K562 (cell line): Measurements from ENCODE around the gene SAV1. TPM values are rescaled to one million over a fixed set of nuclear protein-coding genes. Genes with fewer than 3 reads are reported as not detected.

ENCODE experiments used
- ATAC-seq: fragments of 200-7000 bp; cut with Tn5 transposase; 3 replicates; pipeline ENCODE4 v1.9.1; 2020; ENCODE audit warnings: moderate library complexity
- BruUV-seq: library from RNA; stranded (reverse); fragments of 400-500 nt; replicated peaks from 2 replicates; lab custom pipeline; 2021; lab: Mats Ljungman, UMichigan
- CTCF ChIA-PET: fragments of 300-600 bp; formaldehyde crosslinking; extraction: SDS; loops from one replicate; lab custom pipeline; 2021; ENCODE audit warnings: low intra/inter-chr PET ratio; lab: Yijun Ruan, JAX
- POLR2A ChIA-PET: fragments of 300-600, 350-650 bp; sonication (Branson Sonifier 250); formaldehyde crosslinking; extraction: SDS; loops from one replicate; lab custom pipeline; 2021; ENCODE audit warnings: antibody characterized with exemption, inconsistent platforms; lab: Yijun Ruan, JAX
- DNase-seq, 4 experiments: peaks; one replicate each; pipeline versions ENCODE4 v3.0.0 to v3.0.0-alpha.2; 2011 to 2018; ENCODE audit warnings: low spot score in 3 of 4, mixed read lengths in 3 of 4; ENCODE audit errors: extremely low read depth in 1 of 4
- FAIRE-seq: peaks from 2 replicates; lab custom pipeline; 2011; peaks lifted over from hg19 to GRCh38; lab: Jason Lieb, UNC
- H2AFZ ChIP-seq: 2 replicates; pipeline ENCODE4 v1.6.0; 2011; ENCODE audit warnings: low read depth, low read length, control low read depth, inconsistent platforms
- H3K27ac ChIP-seq: fragments of 200-600 bp; 3 replicates; pipeline ENCODE4 v1.8.0; 2011; ENCODE audit warnings: low read depth, mild to moderate bottlenecking, control low read depth, inconsistent platforms, low read length, moderate library complexity, mixed read lengths; ENCODE audit errors: extremely low read depth
- H3K27me3 ChIP-seq, 2 experiments: fragments of 300-600 bp in 1 of 2; 2 replicates in 1 of 2; 3 replicates in 1 of 2; pipeline versions ENCODE4 v1.6.0 to v1.8.0; 2011; ENCODE audit warnings: inconsistent platforms in 2 of 2, low read length in 2 of 2, mild to moderate bottlenecking in 1 of 2, mixed read lengths in 1 of 2, moderate library complexity in 1 of 2; ENCODE audit not compliant: control insufficient read depth in 2 of 2, insufficient read depth in 2 of 2
- H3K36me3 ChIP-seq: fragments of 300-600 bp; 3 replicates; pipeline ENCODE4 v1.8.0; 2011; ENCODE audit warnings: mild to moderate bottlenecking, low read length, inconsistent platforms; ENCODE audit not compliant: control insufficient read depth, insufficient read depth
- H3K4me1 ChIP-seq, 2 experiments: fragments of 200-600 bp in 1 of 2; replicated peaks in 1 of 2; 2 replicates in 1 of 2; 3 replicates in 1 of 2; pipeline versions ENCODE4 v1.5.1 to v1.8.0; 2011; ENCODE audit warnings: inconsistent platforms in 2 of 2, low read length in 2 of 2, mild to moderate bottlenecking in 1 of 2, mixed read lengths in 1 of 2, moderate library complexity in 1 of 2; ENCODE audit not compliant: control insufficient read depth in 2 of 2, insufficient read depth in 2 of 2
- H3K4me2 ChIP-seq: 2 replicates; pipeline ENCODE4 v1.6.1; 2011; ENCODE audit warnings: low read length, control low read depth, inconsistent platforms, mixed read lengths; ENCODE audit not compliant: insufficient read depth
- H3K4me3 ChIP-seq: fragments of 200-600 bp; sonication (generic), shearing (Covaris generic); 2 replicates; pipeline ENCODE4 v1.5.1; 2016; ENCODE audit warnings: control low read depth, inconsistent platforms
- H3K79me2 ChIP-seq: fragments of 200-600 bp; 3 replicates; pipeline ENCODE4 v1.8.0; 2011; ENCODE audit warnings: low read length, inconsistent platforms; ENCODE audit not compliant: control insufficient read depth, insufficient read depth
- H3K9ac ChIP-seq, 2 experiments: 2 replicates each; pipeline versions ENCODE4 v1.6.0 to v1.6.1; 2011; ENCODE audit warnings: low read depth in 2 of 2, low read length in 2 of 2, control low read depth in 1 of 2, inconsistent platforms in 1 of 2, mild to moderate bottlenecking in 1 of 2, mixed read lengths in 1 of 2; ENCODE audit not compliant: insufficient read depth in 1 of 2
- H3K9me1 ChIP-seq: one replicate; pipeline ENCODE4 v1.6.0; 2011; ENCODE audit warnings: inconsistent platforms, mild to moderate bottlenecking, low read length, moderate library complexity; ENCODE audit not compliant: control insufficient read depth, insufficient read depth
- H3K9me3 ChIP-seq: replicated peaks from 2 replicates; pipeline ENCODE4 v1.5.1; 2011; ENCODE audit warnings: low read depth, low read length, inconsistent platforms; ENCODE audit not compliant: control insufficient read depth, insufficient read depth
- H4K20me1 ChIP-seq: replicated peaks from 2 replicates; pipeline ENCODE4 v1.6.1; 2011; ENCODE audit warnings: low read length, inconsistent platforms, mixed read lengths; ENCODE audit not compliant: control insufficient read depth, insufficient read depth
- CTBP1 ChIP-seq: fragments of 450-650 bp; IDR thresholded peaks from 2 replicates; pipeline ENCODE4 v1.6.1; 2016; ENCODE audit warnings: borderline replicate concordance
- DEAF1 ChIP-seq: fragments of 450-650 bp; formaldehyde crosslinking; IDR thresholded peaks from 2 replicates; pipeline ENCODE4 v1.4.0; 2020; ENCODE audit warnings: mild to moderate bottlenecking, moderate library complexity
- FOSL1 ChIP-seq: fragments of 200-800 bp; sonication (Bioruptor generic); conservative IDR thresholded peaks from 2 replicates; pipeline ENCODE4 v1.6.1; 2016; ENCODE audit warnings: missing genetic modification characterization, missing compliant biosample characterization
- GATA2 ChIP-seq: sonication (generic); formaldehyde crosslinking; IDR thresholded peaks from 2 replicates; pipeline ENCODE4 v1.4.0; 2020; ENCODE audit warnings: mild to moderate bottlenecking, missing genetic modification reagents
- MEIS2 ChIP-seq: fragments of 450-650 bp; IDR thresholded peaks from 2 replicates; pipeline ENCODE4 v1.6.1; 2014; ENCODE audit warnings: mild to moderate bottlenecking; ENCODE audit not compliant: partially characterized antibody
- MGA ChIP-seq: fragments of 450-650 bp; IDR thresholded peaks from 2 replicates; pipeline ENCODE4 v1.6.1; 2016; ENCODE audit warnings: mild to moderate bottlenecking, moderate library complexity
- NFRKB ChIP-seq: fragments of 450-650 bp; IDR thresholded peaks from 2 replicates; pipeline ENCODE4 v1.6.1; 2016; ENCODE audit warnings: low read depth
- SNAPC5 ChIP-seq: fragments of 250-450 bp; sonication (Bioruptor Pico); IDR thresholded peaks from 2 replicates; pipeline ENCODE4 v1.8.0; 2021; ENCODE audit warnings: moderate library complexity, mild to moderate bottlenecking, inconsistent platforms
- SREBF2 ChIP-seq: sonication (generic); formaldehyde crosslinking; IDR thresholded peaks from 2 replicates; pipeline ENCODE4 v1.4.0; 2020; ENCODE audit warnings: mild to moderate bottlenecking, missing genetic modification reagents
- TCF3 ChIP-seq: sonication (generic); formaldehyde crosslinking; IDR thresholded peaks from 2 replicates; pipeline ENCODE4 v1.4.0; 2020; ENCODE audit warnings: mild to moderate bottlenecking, missing genetic modification reagents
- ZNF174 ChIP-seq: fragments of 250-450 bp; sonication (Bioruptor Pico); IDR thresholded peaks from 2 replicates; pipeline ENCODE4 v1.4.0; 2020; ENCODE audit warnings: mild to moderate bottlenecking
- WGBS: fragments of 100-300 bp; shearing (Covaris generic); methylation state at CpG from one replicate; pipeline ENCODE4 v1.1.6; 2016; ENCODE audit warnings: low coverage, mixed read lengths; ENCODE audit not compliant: insufficient coverage; ENCODE audit errors: missing lambda C conversion rate; 5-methylcytosine and 5-hydroxymethylcytosine counted together
- in situ Hi-C: fragments of 300-500 bp; cut with MboI; formaldehyde crosslinking; loops from 4 replicates; pipeline ENCODE4 v1.15.0; 2018; ENCODE audit warnings: inconsistent platforms, mixed read lengths
- intact Hi-C: fragments of 100-400 bp; cut with micrococcal nuclease; formaldehyde crosslinking; loops from 2 replicates; pipeline ENCODE4 v1.14.2; 2022
- polyA plus RNA-seq, 8 experiments: library from polyadenylated mRNA; depleted of rRNA in 4 of 8; stranded (reverse) in 5 of 8; unstranded in 3 of 8; fragments of >200 nt; fragmentation: Nextera tagmentation in 2 of 8; fragmentation: Illumina TruSeq in 1 of 8; extraction: Ambion mirVana in 2 of 8; extraction: Trizol in 1 of 8; gene quantifications; 2 replicates each; pipeline versions ENCODE4 v1.2.1 to v1.2.3, GENCODE V29; 2011 to 2014; ENCODE audit warnings: inconsistent platforms in 1 of 8, missing spikeins in 1 of 8
- total RNA-seq, 7 experiments: library from RNA; depleted of rRNA in 6 of 7; stranded (reverse); fragments of >200 nt in 6 of 7; fragmentation: Illumina TruSeq in 2 of 7; extraction: Trizol in 2 of 7; gene quantifications; 2 replicates each; pipeline versions ENCODE4 v1.2.1 to v1.2.3, GENCODE V29; 2011 to 2021; ENCODE audit warnings: low replicate concordance in 1 of 7

SAV1 gene
- total and polyA plus RNA-seq, 9 of the 15 experiments (the other 6 are each of a cell fraction or from before 2014, with no cell fraction given) = 6.5 to 18.1 (median 16.1) TPM

- ATAC-seq (no peak), FAIRE-seq (no peak), DNase-seq (no peak)
- H3K27me3 ChIP-seq = no peaks in the 10 kb centered on the region
- ChIA-PET POLR2A (interaction anchor here (1.2 kb wide), 1 partner anchor 8 kb away, joined by 3 read pairs; no protein-coding TSS in a partner anchor), CTCF (no interaction called here)
- no TSS peak for BruUV-seq
- H3K4me1 ChIP-seq = no peaks in the 10 kb centered on the region; a peak in 1 of 5 replicates
- H3K4me2 ChIP-seq = no peak overlapping the region
- in situ Hi-C loops (no loop called here), intact Hi-C loops (no loop called here)
- H3K4me3 ChIP-seq = no peak overlapping the region
- no peaks in the 10 kb centered on the region for H3K9me1 ChIP-seq
- WGBS = 57% methylated on average over 5 of the region's 5 CpGs
- no peaks in the 10 kb centered on the region for H3K9me3 ChIP-seq
- H3K36me3 ChIP-seq = no peaks in the 10 kb centered on the region
- no peak overlapping the region for H3K9ac ChIP-seq
- H4K20me1 ChIP-seq = no peaks in the 10 kb centered on the region
- 0 out of 2 replicates have a peak overlapping the region, but pooled peaks have one; percentile 9 for H2AFZ ChIP-seq
- no peaks in the 10 kb centered on the region for H3K79me2 ChIP-seq
- no peak overlapping the region for H3K27ac ChIP-seq
- TF ChIP-seq DEAF1 (CRISPR knock-in tag) = no peak
- TF ChIP-seq MGA = no peak
- TF ChIP-seq GATA2 = no peak
- no peak for TF ChIP-seq SREBF2 (CRISPR knock-in tag)
- TF ChIP-seq NFRKB = no peak
- TF ChIP-seq MEIS2 = no peak
- no peak for TF ChIP-seq TCF3
- no peak for TF ChIP-seq SNAPC5 (CRISPR knock-in tag)
- no peak for TF ChIP-seq FOSL1 (tag)
- TF ChIP-seq CTBP1 = no peak
- TF ChIP-seq ZNF174 (CRISPR knock-in tag) = no peak
Observed at GRCh38 chr14:50678163-50678562, 10.1 kb upstream of the SAV1 start.
